ENCODE measurements around the gene AGAP1. TPM values are rescaled to one million over a fixed set of nuclear protein-coding genes. Genes with fewer than 3 reads are reported as not detected.

Gene AGAP1
- total and polyA plus RNA-seq, 4 donors, result 2.0 to 8.5 (median 5.4) TPM

DNA sequence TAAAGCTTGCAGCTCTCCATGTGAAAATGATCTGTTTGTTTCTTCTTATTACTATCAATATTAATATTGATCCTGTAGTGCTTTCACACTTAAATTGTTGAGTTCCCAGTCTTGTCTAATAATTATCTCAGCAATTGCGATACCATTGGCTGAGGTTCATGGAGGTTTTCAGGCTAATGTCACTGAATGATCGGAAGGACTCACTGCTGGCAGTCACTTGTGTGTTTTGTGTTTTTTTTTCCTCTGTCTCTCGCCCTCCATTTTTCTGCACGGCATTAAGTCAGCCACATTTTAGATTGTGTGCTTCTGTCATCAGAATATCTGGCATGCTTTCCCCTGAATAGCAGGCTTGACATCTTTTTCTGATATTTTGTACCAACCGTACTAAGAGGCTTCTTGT is 43.7 kb downstream of the AGAP1 start (continued):
- TF ChIP-seq, protein P1, sequence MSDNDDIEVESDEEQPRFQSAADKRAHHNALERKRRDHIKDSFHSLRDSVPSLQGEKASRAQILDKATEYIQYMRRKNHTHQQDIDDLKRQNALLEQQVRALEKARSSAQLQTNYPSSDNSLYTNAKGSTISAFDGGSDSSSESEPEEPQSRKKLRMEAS (IDR thresholded peaks at IDR 0.05), result no peak
- peak; percentile 58 to 62 for TF ChIP-seq HNF4A (conservative IDR thresholded peaks at IDR 0.05)

DNA sequence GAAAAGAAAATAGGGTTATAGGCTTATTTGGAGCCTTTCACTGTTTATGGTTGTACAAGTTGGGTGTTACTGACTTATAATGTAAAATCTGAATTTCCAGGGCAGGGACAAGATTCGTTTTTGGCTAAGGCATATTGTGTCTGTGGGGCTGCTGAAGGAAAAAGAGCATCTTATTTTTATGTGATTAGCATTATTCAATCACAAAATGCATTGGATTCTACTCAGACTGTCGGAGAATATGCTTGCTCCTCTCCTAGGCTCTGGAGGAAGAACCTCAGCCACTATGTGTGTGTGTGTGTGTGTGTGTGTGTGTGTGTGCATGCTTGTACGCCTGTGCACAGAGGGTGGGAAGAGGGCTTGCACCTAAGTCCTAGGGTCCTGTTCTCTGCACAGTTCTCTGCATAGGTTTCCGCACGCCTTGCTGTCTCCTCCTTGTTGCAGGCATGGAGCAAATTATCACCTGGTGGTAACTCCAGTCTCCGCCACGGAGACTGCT is 44.3 kb downstream of the AGAP1 start:
- Histone ChIP-seq H3K4me1 (ENCODE audit: control insufficient read depth in 4 of 4, insufficient read depth in 4 of 4, low read length in 3 of 4) (peaks cover 7 to 29% (median 15%) of the 10 kb centered on the region in 4 donors), H3K36me3 (ENCODE audit: control insufficient read depth in 4 of 4, insufficient read depth in 3 of 4, low read depth in 1 of 4, low read length in 3 of 4) (no peaks in the 10 kb centered on the region), H3K9me3 (ENCODE audit: control insufficient read depth in 4 of 4, low read length in 3 of 4) (no peaks in the 10 kb centered on the region), H3K4me3 (ENCODE audit: low read depth in 1 of 3, low read length in 3 of 3) (no peak overlapping the region), H3K27me3 (ENCODE audit: control insufficient read depth in 4 of 4, insufficient read depth in 4 of 4, low read length in 3 of 4) (no peaks in the 10 kb centered on the region), H3K27ac (ENCODE audit: low read depth in 1 of 2, low read length in 2 of 2) (peak overlapping the region; percentile 19 to 79), H3K9ac (ENCODE audit: low read depth in 1 of 2, low read length in 2 of 2) (no peak overlapping the region)
- DNase-seq (ENCODE audit: low spot score), result no peak
- 81% methylated on average over 7 of the region's 7 CpGs for WGBS
- TF ChIP-seq JUND (IDR thresholded peaks at IDR 0.05), result no peak
- TF ChIP-seq TAF1 (conservative IDR thresholded peaks at IDR 0.05), result no peak
- TF ChIP-seq NR2F2 (IDR thresholded peaks at IDR 0.05), result no peak
- TF ChIP-seq, protein P2, sequence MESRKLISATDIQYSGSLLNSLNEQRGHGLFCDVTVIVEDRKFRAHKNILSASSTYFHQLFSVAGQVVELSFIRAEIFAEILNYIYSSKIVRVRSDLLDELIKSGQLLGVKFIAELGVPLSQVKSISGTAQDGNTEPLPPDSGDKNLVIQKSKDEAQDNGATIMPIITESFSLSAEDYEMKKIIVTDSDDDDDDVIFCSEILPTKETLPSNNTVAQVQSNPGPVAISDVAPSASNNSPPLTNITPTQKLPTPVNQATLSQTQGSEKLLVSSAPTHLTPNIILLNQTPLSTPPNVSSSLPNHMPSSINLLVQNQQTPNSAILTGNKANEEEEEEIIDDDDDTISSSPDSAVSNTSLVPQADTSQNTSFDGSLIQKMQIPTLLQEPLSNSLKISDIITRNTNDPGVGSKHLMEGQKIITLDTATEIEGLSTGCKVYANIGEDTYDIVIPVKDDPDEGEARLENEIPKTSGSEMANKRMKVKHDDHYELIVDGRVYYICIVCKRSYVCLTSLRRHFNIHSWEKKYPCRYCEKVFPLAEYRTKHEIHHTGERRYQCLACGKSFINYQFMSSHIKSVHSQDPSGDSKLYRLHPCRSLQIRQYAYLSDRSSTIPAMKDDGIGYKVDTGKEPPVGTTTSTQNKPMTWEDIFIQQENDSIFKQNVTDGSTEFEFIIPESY (IDR thresholded peaks at IDR 0.05), result no peak
- TF ChIP-seq, protein P1 (IDR thresholded peaks at IDR 0.05), result no peak
- TF ChIP-seq, protein P3, sequence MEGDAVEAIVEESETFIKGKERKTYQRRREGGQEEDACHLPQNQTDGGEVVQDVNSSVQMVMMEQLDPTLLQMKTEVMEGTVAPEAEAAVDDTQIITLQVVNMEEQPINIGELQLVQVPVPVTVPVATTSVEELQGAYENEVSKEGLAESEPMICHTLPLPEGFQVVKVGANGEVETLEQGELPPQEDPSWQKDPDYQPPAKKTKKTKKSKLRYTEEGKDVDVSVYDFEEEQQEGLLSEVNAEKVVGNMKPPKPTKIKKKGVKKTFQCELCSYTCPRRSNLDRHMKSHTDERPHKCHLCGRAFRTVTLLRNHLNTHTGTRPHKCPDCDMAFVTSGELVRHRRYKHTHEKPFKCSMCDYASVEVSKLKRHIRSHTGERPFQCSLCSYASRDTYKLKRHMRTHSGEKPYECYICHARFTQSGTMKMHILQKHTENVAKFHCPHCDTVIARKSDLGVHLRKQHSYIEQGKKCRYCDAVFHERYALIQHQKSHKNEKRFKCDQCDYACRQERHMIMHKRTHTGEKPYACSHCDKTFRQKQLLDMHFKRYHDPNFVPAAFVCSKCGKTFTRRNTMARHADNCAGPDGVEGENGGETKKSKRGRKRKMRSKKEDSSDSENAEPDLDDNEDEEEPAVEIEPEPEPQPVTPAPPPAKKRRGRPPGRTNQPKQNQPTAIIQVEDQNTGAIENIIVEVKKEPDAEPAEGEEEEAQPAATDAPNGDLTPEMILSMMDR (IDR thresholded peaks at IDR 0.05; ENCODE audit: low read depth, low read length, missing input control), result no peak
- TF ChIP-seq, protein P4, sequence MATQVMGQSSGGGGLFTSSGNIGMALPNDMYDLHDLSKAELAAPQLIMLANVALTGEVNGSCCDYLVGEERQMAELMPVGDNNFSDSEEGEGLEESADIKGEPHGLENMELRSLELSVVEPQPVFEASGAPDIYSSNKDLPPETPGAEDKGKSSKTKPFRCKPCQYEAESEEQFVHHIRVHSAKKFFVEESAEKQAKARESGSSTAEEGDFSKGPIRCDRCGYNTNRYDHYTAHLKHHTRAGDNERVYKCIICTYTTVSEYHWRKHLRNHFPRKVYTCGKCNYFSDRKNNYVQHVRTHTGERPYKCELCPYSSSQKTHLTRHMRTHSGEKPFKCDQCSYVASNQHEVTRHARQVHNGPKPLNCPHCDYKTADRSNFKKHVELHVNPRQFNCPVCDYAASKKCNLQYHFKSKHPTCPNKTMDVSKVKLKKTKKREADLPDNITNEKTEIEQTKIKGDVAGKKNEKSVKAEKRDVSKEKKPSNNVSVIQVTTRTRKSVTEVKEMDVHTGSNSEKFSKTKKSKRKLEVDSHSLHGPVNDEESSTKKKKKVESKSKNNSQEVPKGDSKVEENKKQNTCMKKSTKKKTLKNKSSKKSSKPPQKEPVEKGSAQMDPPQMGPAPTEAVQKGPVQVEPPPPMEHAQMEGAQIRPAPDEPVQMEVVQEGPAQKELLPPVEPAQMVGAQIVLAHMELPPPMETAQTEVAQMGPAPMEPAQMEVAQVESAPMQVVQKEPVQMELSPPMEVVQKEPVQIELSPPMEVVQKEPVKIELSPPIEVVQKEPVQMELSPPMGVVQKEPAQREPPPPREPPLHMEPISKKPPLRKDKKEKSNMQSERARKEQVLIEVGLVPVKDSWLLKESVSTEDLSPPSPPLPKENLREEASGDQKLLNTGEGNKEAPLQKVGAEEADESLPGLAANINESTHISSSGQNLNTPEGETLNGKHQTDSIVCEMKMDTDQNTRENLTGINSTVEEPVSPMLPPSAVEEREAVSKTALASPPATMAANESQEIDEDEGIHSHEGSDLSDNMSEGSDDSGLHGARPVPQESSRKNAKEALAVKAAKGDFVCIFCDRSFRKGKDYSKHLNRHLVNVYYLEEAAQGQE (IDR thresholded peaks at IDR 0.05), result no peak
- TF ChIP-seq HNF4G (IDR thresholded peaks at IDR 0.05), result no peak
- TF ChIP-seq FOXA1 (IDR thresholded peaks at IDR 0.05), result no peak
- TF ChIP-seq, protein P5, sequence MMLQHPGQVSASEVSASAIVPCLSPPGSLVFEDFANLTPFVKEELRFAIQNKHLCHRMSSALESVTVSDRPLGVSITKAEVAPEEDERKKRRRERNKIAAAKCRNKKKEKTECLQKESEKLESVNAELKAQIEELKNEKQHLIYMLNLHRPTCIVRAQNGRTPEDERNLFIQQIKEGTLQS (IDR thresholded peaks at IDR 0.05), result no peak
- TF ChIP-seq SP1 (IDR thresholded peaks at IDR 0.05), result no peak
- TF ChIP-seq FOXA2 (IDR thresholded peaks at IDR 0.05), result no peak
- TF ChIP-seq HNF4A (conservative IDR thresholded peaks at IDR 0.05), result no peak
- TF ChIP-seq YY1 (IDR thresholded peaks at IDR 0.05), result no peak
- no peak for TF ChIP-seq RXRA (IDR thresholded peaks at IDR 0.05)

All from liver (tissue), 9 donors.